Measurements from ENCODE around the gene TMEM9.

DNA sequence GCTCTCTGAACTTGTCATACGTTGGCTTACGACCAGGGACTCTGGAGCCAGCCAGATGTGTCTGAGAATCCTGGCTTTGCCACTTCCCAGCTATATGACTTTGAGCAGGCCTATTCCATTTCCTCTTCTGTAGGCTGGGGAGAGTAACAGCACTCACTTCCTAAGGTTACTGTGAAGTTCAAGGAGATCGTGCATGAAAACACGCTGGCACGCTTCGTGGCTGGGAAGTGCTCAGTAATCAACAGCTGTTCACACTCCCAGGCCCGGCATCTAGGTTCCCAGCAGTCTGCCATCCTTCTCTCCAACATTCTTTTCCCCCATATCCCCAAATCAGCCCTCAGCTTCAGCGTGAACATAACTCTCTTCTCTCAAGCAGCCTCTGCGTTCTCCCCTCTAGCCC is 29.3 kb downstream of the TMEM9 start:
- TF ChIP-seq EZH2 (IDR thresholded peaks at IDR 0.05) (no peak), POLR2AphosphoS5 (IDR thresholded peaks at IDR 0.05; ENCODE audit: borderline replicate concordance, low read depth, low read length) (no peak)

Data from SK-N-MC (cell line).